ENCODE measurements around the gene EPG5.

The EPG5 gene

DNA sequence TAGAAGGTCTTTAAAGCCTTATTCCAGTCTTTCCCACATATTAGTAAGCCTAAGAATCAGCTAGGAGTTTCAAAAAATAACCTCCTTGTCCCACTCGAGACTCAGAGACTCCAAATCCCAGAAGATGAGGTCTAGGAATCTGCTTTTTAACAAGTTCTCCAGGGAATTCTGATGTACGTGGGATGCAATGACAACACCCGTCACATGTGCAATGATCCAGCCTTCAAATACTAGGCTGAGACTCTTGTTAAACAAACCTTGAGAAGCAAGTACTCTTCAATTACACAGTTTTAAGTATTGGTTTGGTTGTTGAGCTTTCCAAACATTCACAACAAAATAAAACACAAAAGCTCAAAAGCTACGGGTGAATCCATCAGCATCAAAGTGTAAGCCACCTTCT is 53.9 kb downstream of the EPG5 start:
- DNase-seq: no peak

DNA sequence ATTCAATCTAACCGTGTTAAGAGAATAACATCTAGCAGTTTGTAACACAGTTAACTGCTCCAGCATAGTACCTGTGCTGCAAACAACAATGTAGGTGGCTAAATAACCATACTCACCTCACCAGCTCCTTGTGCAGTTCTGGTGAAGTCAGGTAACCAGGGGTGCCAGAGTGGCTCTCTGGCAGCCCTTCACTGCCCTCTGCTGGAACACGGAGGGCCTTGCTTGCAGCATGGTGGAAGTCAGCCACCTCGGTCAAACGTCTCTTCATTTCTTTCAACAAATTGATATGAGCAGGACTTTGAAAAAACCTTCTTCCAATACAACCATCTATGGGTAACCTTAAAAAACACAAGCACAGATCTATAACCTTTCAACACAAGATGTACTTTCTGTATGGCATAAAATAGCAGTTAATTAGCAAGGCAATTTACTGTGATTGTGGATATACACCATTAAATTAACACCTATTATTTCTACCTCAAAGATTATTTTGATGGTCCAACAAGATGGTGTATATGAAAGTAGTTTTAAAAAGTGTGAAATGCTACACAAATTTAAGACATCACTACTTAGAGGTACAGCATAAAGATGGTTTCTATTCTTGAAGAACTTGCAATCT is 56.6 kb downstream of the EPG5 start:
- no peak for DNase-seq

DNA sequence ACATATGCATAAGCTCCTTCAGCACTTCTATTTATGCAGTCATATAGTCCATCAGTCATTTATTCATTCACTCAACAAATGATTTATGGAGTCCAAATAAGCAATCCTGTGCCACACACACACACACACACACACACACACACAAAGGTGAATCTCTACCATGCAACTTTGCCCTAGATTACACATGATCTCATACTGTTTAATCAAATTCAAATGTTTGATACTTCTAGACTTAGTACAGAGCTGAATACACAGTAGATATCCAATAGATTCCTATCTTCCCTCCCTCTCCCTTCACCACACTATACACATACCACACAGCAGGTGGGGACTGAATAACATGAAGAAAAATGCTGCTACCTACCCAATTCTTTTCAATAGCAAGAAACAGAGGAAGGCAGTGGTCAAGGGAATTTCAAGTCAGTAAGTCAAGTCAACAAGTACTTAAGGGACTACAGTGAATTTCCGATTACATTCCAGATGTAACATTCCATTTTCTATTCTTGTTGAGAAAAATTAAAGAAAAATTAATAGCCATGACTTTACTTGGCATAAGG is 65.4 kb downstream of the EPG5 start:
- DNase-seq: no peak

DNA sequence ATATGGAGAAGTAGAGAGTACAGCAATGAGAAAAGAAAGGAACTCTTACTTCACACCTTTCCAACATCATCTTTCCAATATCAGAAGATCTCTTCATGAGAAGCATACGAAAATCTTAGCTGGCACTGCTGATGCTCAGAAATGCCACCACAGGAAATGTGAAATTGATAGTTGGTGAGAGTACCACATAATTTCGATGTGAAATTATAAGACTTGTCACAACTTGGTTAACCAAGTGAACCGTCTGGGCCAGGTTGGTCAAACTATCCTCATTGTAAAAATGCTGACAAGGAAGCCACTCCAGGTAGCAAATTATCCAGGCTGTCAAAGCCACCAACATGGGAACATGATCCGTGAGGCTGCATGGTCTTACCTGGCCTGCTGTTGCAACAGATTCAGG is 66.5 kb downstream of the EPG5 start:
- no peak for DNase-seq

DNA sequence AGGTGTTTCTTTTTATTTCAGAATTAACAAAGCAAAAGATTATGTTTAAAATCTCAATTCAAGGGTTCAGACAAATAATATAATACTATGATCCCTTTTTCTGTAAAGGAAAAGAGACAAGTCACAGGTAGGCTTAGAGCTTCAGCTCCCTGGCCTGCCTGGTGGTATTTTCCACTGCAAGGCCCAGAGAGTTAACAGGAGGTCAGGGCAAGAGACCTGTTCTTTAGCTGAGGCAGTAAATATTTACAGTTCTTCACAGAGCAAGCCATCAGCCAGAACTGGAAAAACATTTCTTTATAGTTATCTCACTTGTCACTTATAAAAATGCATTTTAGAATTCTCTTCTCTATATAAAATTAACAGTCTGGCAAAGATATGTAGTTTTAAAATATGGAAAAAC is 70.1 kb downstream of the EPG5 start:
- DNase-seq: no peak

DNA sequence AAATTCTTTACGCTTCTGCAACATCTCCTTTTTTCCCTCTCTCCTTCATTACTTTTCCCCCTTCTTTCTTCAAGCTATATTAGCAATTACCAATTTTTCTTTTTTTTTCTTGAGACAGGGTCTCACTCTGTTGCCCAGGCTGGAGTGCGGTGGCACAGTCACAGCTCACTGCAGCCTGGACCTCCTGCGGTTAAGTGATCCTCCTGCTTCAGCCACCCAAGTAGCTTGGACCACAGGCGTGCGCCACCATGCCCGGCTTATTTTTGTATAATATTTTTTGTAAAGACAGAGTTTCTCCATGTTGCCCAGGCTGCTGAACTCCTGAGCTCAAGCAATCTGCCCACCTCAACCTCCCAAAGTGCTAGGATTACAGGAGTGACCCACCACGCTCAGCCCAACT is 70.7 kb downstream of the EPG5 start:
- DNase-seq: no peak

GRCh38 chr18:45895339-45895738 is 71.8 kb downstream of the EPG5 start:
- no peak for DNase-seq

DNA sequence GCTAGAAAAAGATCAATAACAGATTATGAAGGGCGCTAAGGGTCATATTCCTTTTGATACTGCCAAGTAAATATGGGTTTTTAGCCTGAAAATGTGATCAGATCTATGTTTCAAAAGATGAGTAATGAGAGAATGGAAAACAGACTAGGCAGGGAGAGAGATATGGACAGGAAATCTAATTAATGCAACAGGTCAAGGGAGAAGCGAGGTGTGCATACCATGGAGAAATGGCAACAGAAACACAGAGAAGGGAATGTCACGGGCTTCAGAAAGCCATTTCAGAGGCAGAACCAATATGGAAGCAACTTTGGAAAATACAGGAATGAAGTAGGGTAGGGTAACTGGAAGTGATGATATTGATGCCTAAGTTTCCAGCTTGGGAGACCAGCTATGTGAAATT is 72.3 kb downstream of the EPG5 start:
- no peak for DNase-seq

- DNase-seq: no peak
Observed at GRCh38 chr18:45891806-45892205, 75.3 kb downstream of the EPG5 start.

DNA sequence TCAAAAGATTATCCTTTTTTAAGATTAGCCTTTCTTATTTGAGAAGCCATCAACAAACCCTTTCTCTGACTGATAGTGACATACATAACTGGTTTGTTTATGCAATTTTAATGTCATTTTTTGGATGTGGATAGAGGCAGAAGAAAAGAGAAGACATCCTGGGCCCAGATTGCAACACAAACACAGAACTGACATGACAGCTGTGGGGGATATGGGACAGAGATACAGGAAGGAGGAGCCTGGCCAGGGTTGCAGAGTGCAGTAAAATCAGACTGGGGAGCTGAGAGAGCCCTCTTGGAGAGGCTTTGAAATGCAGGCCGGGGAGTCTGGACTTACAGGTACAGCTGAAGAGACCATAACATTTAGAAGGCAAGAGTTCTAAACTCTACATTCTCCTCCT is 76.5 kb downstream of the EPG5 start:
- no peak for DNase-seq

DNA sequence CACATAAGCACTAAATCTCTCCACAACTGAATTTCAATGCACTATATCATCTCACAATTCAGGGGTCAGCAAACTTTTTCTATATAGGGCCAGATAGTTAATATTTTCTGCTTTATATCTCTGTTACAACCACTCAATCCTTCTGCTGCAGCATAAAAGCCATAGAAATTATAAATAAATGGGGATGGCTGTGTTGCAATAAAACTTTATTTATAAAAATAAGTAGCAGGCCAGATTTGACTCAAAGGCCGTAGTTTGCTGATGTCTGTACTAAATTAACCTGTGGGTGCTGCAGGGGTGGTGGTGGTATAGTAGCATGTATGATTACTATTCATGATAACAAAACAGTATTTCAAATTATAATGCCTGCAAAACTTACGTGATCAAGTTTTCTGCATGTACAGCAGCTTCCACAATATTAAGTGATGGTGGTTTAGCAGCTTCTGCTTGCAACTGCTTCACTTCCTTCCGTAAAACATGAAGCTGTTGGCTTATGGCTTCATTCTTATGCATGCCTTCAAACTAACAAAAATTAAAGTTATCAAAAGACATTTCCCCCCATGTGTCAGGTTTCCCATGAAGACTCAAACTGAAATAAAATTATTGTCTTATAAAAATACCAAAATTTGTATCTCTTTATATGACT is 77.6 kb downstream of the EPG5 start:
- DNase-seq: no peak

- no peak for DNase-seq
Observed at GRCh38 chr18:45887585-45887984, 79.5 kb downstream of the EPG5 start.

- DNase-seq: no peak
Observed at GRCh38 chr18:45880876-45881558, 86.1 kb downstream of the EPG5 start.

DNA sequence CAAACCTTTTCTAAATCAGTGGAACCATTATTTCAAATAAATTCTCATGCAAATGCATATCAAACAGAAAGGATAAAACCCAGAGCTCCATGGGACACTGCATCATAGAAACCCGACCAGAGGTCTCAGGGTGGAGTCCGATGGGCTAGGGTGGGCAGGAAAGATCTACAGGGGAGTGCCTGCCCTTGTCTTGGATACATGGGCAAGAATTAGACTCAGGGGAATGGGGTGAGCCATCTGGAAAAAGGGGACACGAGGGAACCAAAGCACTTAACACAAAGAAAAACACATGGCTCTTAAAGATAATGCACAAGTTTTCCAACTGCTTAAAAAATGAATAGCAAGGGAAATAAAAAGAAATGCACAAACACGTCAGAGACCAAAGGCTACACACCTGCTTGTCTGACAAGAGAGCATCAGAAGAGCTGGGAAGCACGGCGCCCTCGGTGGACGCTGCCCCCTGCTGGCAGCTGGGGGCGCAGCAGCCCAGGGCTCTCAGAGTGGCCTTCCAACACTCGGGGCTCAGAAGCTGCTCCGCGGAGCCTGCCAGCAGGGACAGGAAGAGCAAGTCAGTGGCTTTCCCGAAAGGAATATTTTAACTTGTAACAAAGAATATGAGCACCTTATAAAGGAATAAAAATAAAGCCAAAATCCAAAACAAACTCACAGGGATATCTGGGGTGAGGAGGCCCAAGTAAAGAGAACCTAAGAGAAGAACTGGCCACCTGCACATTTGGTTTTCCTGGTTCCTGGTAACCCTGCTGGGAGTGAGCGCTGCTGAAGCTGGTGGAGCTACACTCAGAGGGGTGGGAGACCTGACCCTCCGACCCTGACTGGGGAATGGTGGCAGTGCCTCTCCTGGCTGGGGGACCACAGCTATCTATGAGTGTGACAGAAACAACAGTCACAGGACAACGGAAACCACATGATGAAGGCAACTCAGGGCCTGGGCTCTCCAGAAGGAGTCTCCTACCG is 87.2 kb downstream of the EPG5 start:
- DNase-seq: no peak

GRCh38 chr18:45877403-45877802 is 89.7 kb downstream of the EPG5 start:
- no peak for DNase-seq

DNA sequence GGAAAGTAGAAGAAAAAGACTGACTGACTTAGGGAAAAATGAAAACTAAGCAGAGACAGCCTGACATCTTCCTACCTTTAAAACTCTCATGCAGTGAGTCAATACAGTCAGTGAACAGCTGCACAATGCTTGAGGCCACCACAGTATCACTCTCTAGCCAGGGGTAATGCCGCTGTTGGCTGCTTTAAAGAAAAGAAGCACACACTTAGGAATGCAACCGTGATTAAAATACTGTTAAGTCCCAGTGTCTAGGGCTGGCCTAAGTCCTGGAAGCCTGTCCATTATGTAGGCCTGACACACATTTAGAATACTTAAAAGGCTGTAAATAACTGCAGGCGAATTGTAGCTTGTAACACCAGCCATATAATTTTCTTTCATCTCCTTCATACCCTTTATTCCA is 91.0 kb downstream of the EPG5 start:
- no peak for DNase-seq

GRCh38 chr18:45874491-45875184 is 92.5 kb downstream of the EPG5 start:
- no peak for DNase-seq

DNA sequence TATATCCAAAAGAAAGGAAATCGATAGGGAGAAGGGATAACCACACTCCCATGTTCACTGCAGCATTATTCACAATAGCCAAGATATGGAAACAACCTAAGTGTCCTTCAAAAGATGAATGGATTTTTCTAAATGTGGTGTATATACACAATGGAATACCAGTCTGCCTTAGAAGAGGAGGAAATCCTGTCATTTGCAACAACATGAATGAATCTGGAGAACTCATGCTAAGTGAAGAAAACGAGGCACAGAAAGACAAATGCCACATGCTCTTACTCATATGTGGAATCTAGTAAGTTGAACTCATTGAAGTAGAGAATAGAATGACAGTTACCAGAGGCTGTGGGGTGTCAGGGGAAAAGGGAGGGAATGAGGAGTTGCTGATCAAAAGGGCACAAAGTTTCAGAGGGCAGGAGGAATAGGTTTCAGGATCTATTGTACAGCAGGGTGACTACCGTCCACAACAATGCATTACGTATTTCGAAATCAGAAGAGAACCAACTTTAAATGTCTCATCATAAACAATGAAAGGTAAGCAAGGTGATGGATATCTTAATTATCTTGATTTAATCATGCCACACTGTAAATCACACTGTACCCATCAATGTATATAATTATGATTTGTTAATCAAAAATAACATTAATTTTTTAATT is 95.6 kb downstream of the EPG5 start:
- no peak for DNase-seq

DNA sequence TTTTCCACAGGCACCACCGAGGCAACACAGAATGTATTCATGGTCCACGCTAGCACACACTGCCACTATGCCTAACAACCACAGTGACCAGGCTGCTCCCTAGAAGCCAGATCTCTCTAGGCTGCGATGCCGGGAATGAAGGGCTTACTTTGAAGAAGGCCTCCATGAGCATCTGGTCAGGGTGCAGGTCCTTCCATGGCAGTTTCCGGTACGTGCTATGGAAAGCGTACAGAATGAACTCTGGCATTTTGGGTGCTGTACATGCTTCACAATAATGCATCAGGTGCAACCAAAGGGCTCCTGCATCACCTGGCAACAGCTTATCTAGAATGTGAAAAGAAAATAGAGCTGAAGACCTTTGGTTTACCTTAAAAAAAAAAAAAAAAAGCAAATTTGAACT is 96.7 kb downstream of the EPG5 start:
- DNase-seq: no peak

- DNase-seq: no peak
Observed at GRCh38 chr18:45865466-45865865, 101.7 kb downstream of the EPG5 start.

GRCh38 chr18:45864081-45864480 is 103.0 kb downstream of the EPG5 start:
- no peak for DNase-seq

DNA sequence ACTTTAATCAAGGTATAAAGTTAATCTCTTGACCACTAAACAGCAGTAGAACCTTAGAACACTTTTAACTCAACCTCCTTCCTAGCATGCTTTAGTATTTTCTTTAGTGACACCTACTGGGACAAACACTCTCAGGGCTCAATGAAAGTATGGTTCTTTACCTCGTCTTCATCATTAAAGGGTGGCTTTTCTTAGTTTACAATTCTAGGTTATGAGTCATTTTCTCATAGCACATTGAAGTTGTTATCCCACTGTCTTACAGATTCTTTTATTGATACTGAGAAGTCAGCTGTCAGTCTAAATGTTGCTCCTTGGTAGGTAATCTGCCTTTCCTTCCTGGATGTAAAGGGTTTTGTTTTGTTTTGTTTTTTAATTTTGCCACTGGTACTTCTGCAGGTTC is 103.7 kb downstream of the EPG5 start:
- DNase-seq: no peak

Data from NCI-H510A (cell line).